ENCODE data around the gene HYAL2. TPM values are rescaled to one million over a fixed set of nuclear protein-coding genes. Genes with fewer than 3 reads are reported as not detected.

The HYAL2 gene
- total and polyA plus RNA-seq, 9 donors = 10.9 to 81.6 (median 41.2) TPM

- 77 to 84% (median 80%) methylated on average over 5 of the region's 5 CpGs for WGBS, 3 donors
- TF ChIP-seq, protein P1, sequence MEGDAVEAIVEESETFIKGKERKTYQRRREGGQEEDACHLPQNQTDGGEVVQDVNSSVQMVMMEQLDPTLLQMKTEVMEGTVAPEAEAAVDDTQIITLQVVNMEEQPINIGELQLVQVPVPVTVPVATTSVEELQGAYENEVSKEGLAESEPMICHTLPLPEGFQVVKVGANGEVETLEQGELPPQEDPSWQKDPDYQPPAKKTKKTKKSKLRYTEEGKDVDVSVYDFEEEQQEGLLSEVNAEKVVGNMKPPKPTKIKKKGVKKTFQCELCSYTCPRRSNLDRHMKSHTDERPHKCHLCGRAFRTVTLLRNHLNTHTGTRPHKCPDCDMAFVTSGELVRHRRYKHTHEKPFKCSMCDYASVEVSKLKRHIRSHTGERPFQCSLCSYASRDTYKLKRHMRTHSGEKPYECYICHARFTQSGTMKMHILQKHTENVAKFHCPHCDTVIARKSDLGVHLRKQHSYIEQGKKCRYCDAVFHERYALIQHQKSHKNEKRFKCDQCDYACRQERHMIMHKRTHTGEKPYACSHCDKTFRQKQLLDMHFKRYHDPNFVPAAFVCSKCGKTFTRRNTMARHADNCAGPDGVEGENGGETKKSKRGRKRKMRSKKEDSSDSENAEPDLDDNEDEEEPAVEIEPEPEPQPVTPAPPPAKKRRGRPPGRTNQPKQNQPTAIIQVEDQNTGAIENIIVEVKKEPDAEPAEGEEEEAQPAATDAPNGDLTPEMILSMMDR (IDR thresholded peaks at IDR 0.05) = no peak
- TF ChIP-seq POLR2A (IDR thresholded peaks at IDR 0.05) = no peak
- no peak for TF ChIP-seq EP300 (IDR thresholded peaks at IDR 0.05)
- H3K36me3 ChIP-seq = no peaks in the 10 kb centered on the region
- peak overlapping the region in 1 of 2 donors; percentile 61 for H3K27ac ChIP-seq
- H3K27me3 ChIP-seq = no peaks in the 10 kb centered on the region
- H3K4me1 ChIP-seq (ENCODE audit: insufficient read depth) = peaks cover 9% of the 10 kb centered on the region
- no peak for DNase-seq
- H3K4me3 ChIP-seq = no peak overlapping the region
- no peaks in the 10 kb centered on the region for H3K9me3 ChIP-seq
- intact Hi-C loops (cut with DNase I) = loop anchor here in 1 of 4 donors (10.0 kb wide), 1 partner anchor 1139 kb away; the partner anchor contains the start of gene DCAF1
Observed at GRCh38 chr3:50365842-50366220, 43.3 kb upstream of the HYAL2 start.

- Histone ChIP-seq H3K27me3 (no peaks in the 10 kb centered on the region), H3K36me3 (no peaks in the 10 kb centered on the region), H3K27ac (peak overlapping the region in 1 of 2 donors; percentile 61), H3K4me1 (ENCODE audit: insufficient read depth) (peaks cover 9% of the 10 kb centered on the region), H3K9me3 (no peaks in the 10 kb centered on the region), H3K4me3 (peak overlapping the region; percentile 66)
- WGBS, 3 donors = 5 to 13% (median 12%) methylated on average over 29 to 53 of the region's 53 CpGs
- TF ChIP-seq, protein P1 (IDR thresholded peaks at IDR 0.05) = no peak
- TF ChIP-seq EP300 (IDR thresholded peaks at IDR 0.05) (no peak), POLR2A (IDR thresholded peaks at IDR 0.05) (no peak)
- intact Hi-C loops (cut with DNase I) = loop anchor here in 1 of 4 donors (10.0 kb wide), 1 partner anchor 1140 kb away; the partner anchor contains the start of gene DCAF1
- peak; percentile 88 to 92 (median 92) for DNase-seq
Observed at GRCh38 chr3:50365080-50365841, 42.7 kb upstream of the HYAL2 start.

DNA sequence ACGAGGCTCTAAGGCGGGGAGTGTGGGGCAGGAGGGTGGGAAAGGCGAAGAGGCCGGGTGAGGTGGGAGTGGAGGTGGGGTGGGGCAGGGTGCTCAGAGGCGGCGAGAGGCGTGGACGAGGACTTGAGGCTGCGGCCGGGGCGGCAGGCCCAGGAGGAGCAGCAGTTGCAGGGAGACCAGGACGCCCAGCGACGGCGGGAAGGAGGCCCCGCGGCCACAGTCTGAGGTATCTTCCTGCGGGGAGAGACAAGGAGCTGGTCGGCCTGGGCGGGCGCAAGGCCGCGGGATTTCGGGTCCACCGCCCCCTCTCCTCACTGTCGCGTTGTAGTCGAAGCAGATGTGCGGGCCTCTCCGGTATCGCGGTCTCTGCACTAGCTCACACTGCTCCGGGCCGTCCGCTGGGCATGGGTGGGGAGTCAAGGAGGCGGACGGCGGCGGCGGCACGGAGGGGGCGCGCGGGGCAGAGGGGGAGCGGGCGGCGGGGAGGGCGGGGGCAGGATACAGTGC lies 42.1 kb upstream of the HYAL2 start:
- DNase-seq = no peak
- H3K27ac ChIP-seq = peak overlapping the region in 1 of 2 donors; percentile 61
- peak overlapping the region; percentile 66 for H3K4me3 ChIP-seq
- WGBS, 3 donors = 3 to 7% (median 6%) methylated on average over 32 to 48 of the region's 48 CpGs
- intact Hi-C loops (cut with DNase I) = loop anchor here in 1 of 4 donors (10.0 kb wide), 1 partner anchor 1140 kb away; the partner anchor contains the start of gene DCAF1
- H3K9me3 ChIP-seq = no peaks in the 10 kb centered on the region
- no peaks in the 10 kb centered on the region for H3K27me3 ChIP-seq
- TF ChIP-seq, protein P1 (IDR thresholded peaks at IDR 0.05) = no peak
- TF ChIP-seq POLR2A (IDR thresholded peaks at IDR 0.05) (no peak), EP300 (IDR thresholded peaks at IDR 0.05) (no peak)
- H3K36me3 ChIP-seq = no peaks in the 10 kb centered on the region
- H3K4me1 ChIP-seq (ENCODE audit: insufficient read depth) = peaks cover 9% of the 10 kb centered on the region

DNA sequence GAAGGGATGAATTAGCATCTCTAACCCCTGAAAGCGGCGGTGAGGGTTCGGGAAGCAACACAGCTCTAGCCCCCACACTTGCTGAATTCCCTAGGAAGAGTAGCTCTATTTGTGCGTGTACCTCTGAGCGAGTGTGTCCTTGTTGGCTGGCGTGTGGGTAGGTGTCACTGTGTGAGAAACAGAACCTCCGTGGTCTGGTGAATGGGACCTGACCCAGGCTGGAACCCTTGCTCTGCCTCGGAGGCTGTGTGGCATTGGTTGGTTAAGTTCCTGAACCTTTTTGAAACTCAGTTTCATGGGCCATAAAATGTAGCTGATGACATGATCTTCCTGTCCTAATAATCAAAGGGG lies 37.2 kb upstream of the HYAL2 start:
- Histone ChIP-seq H3K27ac (no peak overlapping the region), H3K4me1 (ENCODE audit: insufficient read depth) (peaks cover 24% of the 10 kb centered on the region), H3K4me3 (no peak overlapping the region), H3K27me3 (no peaks in the 10 kb centered on the region), H3K36me3 (no peaks in the 10 kb centered on the region), H3K9me3 (no peaks in the 10 kb centered on the region)
- TF ChIP-seq, protein P1 (IDR thresholded peaks at IDR 0.05) = no peak
- TF ChIP-seq POLR2A (IDR thresholded peaks at IDR 0.05) = no peak
- intact Hi-C loops (cut with DNase I) = loop anchor here in 2 of 4 donors (10.0 kb wide), 2 partner anchors 245 to 1145 kb away; partner anchors contain the start of gene DCAF1 (in 1 of the 2)
- 12 to 16% (median 14%) methylated on average over 8 of the region's 8 CpGs for WGBS, 3 donors
- DNase-seq = no peak

Data from ovary (tissue), 9 donors.